SHP77 (cell line): ENCODE results near the gene ADPRHL1.
"Not testable (repeated sequence)": the region's sequence is repeated elsewhere in the genome, so short reads cannot be mapped to it uniquely, and the experiment has no call there.

Experiments used
- DNase-seq, 2 experiments: peaks; one replicate each; lab custom pipeline; 2025; lab: John Stamatoyannopoulos, UW

Gene ADPRHL1

GRCh38 chr13:113455384-113455783, 2.1 kb upstream of the ADPRHL1 start:
- DNase-seq, result no peak

GRCh38 chr13:113454936-113455335, 1.6 kb upstream of the ADPRHL1 start:
- DNase-seq, result no peak

- no peak for DNase-seq
Observed at GRCh38 chr13:113452466-113452865, 822 bp downstream of the ADPRHL1 start.

- no peak for DNase-seq
Observed at GRCh38 chr13:113451951-113452421, 1.3 kb downstream of the ADPRHL1 start.

- DNase-seq, result peak; percentile 72 to 80
Observed at GRCh38 chr13:113450861-113451620, 2.2 kb downstream of the ADPRHL1 start.

- DNase-seq, result peak; percentile 47 to 62
Observed at GRCh38 chr13:113450348-113450744, 2.9 kb downstream of the ADPRHL1 start.

DNA sequence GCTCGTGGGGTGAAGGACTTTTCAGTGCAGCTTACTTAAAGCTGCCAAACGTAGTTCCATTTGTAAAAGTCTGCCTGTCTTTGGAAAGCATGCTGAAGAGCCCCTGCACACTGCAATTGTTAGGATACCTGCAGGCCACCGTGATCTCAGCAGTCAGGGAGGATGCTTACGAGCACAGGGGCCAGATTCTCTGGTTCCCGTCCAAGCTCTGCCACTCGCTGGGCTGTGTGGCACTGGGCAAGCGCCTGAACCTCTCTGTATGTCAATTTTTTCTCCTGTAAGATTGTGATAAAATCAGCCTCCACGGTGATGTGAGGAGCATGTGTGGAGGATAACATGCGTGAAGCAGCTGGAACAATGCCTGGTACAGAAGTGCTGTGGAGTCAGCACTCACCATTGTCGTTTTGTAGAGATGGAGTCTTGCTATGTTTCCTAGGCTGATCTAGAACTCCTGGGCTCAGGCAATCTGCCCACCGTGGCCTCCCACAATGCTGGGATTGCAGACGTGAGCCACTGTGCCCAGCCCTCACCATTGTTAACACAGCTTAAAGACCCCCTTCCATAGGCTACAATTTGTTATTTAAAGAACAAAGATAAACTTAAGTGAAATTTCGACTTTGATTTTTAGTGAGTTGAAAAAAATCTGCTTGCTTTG, 3.5 kb downstream of the ADPRHL1 start:
- no peak for DNase-seq

DNA sequence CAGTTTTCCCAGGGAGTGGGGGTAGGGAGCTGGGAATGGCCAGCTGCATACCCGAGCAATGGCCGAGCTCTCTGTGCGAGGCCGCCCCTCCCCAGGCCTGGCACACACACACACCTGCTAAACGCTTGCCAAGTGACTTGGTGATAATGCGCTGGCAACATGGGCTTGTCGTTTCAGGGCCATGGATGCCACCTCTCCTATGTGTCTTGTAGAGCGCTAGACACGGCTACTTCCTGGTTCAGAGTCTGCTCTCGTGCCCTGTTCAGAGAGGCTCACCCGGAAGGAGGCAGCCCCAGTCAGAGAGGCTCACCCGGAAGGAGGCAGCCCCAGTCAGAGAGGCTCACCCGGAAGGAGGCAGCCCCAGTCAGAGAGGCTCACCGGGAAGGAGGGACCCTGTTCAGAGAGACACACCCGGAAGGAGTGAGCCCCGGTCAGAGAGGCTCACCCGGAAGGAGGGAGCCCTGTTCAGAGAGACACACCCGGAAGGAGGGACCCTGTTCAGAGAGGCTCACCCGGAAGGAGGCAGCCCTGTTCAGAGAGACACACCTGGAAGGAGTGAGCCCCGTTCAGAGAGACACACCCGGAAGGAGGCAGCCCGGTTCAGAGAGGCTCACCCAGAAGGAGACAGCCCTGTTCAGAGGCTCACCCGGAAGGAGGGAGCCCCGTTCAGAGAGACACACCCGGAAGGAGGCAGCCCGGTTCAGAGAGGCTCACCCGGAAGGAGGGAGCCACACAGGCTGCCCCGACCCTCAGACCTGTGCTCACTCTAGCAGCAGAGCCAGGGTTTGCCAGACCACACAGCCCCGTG, 4.2 kb downstream of the ADPRHL1 start:
- DNase-seq, result peak; percentile 100

DNA sequence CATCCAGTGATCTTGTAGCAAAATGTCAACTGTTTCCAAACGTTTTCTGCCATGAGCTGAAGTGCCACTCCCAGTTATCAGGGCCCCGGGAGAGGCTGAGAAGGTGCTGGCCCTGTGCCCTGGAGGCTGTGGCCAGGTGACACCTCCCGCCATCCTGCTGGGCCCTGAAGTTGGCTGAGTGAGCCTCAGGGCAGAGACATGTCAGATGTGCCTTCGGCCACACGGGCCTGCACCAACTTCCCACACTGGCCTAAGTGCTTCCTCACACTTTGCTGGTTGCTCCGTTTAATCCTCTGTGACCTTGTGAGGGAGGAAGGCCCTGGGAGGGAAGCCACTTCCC, 4.8 kb downstream of the ADPRHL1 start:
- DNase-seq, result peak; percentile 69 to 70

- no peak for DNase-seq
Observed at GRCh38 chr13:113447596-113447995, 5.7 kb downstream of the ADPRHL1 start.

DNA sequence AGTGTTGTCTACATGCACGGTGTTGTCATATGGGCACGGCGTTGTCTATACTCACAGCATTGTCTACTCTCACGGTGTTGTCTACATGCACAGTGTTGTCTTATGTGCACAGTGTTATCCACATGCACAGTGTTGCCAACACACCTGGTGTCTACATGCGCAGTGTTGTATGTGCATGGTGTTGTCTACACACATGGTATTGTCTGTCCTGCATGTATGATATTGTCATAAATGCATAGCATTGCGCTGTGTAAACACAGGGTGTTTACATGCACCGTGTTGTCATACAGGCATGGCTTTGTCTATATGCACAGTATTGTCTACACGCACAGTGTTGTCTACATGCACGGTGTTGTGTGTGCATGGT, 6.8 kb downstream of the ADPRHL1 start:
- no peak for DNase-seq

- no peak for DNase-seq
Observed at GRCh38 chr13:113445791-113446487, 7.3 kb downstream of the ADPRHL1 start.

- no peak for DNase-seq
Observed at GRCh38 chr13:113443991-113444390, 9.3 kb downstream of the ADPRHL1 start.

DNA sequence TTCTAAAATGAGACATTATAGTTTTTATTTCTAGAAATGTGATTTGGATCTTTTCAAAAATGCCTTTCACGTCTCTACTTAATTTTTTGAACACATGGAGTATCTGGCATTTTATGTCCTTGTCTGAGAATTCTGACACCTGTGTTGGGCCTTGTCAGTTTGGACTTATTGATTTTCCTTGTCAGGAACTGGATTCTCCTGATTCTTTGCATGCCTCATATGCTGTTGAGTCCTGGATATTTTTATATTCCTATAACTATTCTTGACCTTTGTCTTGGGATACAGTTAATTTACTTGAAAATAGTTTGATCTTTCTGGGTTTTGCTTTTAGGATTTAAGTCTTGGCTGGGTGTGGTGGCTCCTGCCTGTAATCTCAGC, 10.3 kb downstream of the ADPRHL1 start:
- DNase-seq, result no peak

DNA sequence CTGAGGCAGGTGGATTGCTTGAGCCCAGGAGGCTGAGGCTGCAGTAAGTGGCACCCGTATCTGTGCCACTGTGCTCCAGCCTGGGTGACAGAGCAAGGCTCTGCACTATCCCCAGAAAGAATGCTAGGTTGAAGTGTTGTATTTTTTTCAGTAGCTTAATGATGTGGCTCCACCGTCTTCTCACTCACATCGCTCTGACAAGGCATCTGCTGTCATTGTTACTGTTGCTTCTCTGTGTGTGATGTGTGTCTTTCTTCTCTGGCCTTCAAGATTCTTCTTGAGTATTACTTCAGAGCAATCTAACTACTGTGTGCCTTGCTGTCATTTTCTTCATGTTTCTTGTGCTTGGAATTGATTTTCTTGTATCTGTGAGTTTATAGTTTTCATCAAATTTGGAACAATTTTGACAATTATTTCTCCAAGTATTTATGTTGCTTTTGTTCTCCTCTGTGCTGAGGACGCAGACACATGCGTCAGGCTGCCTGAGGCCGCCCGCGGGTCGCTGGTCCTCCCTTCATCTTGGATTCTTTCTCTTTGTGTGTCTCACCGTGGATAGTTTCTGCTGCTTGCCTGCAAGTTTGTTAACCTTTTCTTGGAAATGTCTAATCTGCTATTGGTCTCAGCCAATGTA, 10.8 kb downstream of the ADPRHL1 start:
- DNase-seq, result no peak

- DNase-seq, result no peak
Observed at GRCh38 chr13:113441661-113442060, 11.6 kb downstream of the ADPRHL1 start.

GRCh38 chr13:113437408-113438010, 15.8 kb downstream of the ADPRHL1 start:
- no peak for DNase-seq

GRCh38 chr13:113436866-113437265, 16.4 kb downstream of the ADPRHL1 start:
- not testable (repeated sequence) for DNase-seq

DNA sequence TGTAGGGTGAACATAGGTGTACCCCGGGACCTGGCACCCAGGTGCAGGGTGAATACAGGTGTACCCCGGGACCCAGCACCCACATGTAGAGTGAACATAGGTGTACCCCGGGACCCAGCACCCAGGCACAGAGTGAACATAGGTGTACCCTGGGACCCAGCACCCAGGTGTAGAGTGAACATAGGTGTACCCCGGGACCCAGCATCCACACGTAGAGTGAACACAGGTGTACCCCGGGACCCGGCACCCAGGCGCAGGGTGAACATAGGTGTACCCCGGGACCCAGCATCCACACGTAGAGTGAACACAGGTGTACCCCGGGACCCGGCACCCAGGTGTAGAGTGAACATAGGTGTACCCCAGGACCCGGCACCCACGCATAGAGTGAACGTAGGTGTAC, 17.4 kb downstream of the ADPRHL1 start:
- not testable (repeated sequence) for DNase-seq

GRCh38 chr13:113433391-113433916, 19.8 kb downstream of the ADPRHL1 start:
- no peak for DNase-seq
